ENCODE data around the gene GLTP.

GLTP gene

DNA sequence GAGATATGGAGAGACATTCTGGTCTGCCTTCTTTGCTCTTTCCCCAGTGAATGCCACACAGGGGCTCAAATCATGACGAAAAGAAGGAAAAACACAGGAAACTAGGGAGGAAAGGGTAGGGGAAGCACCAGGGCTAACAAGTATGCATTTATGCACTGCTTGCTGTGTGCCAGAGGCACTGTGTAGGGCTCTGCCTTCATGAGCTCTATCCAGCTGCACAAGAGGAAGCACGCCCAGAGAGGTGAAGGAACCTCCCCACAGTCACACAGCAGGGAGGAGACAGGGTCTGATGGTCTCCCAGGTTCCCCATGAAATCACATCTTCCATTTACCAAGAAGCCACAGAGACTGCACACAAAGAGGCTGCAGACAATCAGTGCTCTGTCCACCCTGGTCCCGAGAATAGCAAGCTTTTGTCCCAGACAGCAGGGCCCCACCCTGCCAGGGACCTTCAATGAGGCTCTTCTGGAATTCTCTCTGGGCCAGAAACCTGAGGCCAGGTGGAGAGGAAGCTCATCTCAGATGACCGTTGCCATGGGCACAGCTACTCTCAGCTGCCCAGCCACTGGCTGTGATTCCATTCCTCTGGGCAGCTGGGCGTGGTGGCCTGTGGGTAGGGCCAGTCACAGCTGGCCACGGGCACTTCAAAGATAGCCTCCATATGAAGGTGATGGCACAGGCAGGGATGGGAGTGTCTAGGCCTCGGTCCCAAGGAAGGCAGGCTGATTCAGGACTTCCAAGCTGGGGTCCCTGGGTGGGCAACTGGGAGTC, 39.9 kb downstream of the GLTP start:
- no peak for DNase-seq

DNA sequence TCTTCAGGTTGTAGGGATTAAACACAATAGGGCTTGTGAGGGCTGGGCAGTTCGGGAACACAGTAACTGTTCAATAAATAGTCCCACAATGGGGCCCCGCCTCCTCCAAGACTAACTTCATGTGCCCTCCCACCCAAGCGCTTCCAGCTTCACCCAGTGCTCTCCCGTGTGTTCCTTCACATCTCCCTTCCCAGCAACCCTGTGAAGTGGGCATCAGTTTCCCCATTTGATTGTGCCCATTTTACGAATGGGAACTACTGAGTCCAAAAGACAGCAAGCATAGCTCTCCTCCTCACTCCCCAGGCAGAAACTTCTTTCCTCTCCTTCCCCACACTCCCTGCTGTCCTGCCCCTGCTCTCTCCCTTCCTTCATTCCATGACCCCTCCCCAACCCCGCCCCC, 40.9 kb downstream of the GLTP start:
- no peak for DNase-seq

DNA sequence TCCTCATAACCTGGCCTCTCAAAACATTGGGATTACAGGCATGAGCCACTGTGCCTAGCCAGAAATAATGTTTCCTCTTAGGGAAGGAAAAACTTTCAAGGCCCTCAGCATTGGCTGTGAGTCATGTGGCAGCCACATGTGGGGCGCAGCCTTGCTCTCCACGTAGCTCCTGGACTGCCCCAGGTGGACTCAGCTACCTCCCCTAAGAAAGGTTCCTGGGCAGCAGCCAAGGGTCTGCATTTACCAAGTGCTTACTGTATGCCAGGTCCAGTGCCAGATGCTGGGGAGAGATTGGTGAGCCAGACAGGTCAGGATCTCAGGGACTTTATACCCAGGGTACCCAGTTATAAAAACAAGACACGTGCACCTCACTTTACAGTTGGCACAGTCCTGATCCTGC, 43.4 kb downstream of the GLTP start:
- no peak for DNase-seq

DNA sequence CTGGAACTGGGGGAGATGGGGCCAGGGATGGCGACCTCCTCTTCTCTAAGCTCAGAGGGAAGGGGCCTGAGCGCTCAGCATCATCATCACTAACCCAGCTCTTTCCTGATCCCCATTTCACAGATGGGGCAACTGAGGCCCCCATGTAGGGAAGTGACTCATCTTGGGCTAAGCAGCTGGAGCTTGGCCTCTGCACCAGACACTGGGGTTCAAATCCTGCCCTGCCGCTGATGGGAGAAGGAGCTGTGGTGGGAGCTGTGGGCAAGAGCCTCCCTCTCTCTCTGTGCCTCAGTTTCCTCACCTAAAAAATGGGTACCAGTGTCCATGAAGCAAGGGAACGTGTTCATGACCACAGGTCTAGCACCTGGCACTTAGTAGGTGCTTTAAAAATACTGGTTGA, 44.5 kb downstream of the GLTP start:
- no peak for DNase-seq

DNA sequence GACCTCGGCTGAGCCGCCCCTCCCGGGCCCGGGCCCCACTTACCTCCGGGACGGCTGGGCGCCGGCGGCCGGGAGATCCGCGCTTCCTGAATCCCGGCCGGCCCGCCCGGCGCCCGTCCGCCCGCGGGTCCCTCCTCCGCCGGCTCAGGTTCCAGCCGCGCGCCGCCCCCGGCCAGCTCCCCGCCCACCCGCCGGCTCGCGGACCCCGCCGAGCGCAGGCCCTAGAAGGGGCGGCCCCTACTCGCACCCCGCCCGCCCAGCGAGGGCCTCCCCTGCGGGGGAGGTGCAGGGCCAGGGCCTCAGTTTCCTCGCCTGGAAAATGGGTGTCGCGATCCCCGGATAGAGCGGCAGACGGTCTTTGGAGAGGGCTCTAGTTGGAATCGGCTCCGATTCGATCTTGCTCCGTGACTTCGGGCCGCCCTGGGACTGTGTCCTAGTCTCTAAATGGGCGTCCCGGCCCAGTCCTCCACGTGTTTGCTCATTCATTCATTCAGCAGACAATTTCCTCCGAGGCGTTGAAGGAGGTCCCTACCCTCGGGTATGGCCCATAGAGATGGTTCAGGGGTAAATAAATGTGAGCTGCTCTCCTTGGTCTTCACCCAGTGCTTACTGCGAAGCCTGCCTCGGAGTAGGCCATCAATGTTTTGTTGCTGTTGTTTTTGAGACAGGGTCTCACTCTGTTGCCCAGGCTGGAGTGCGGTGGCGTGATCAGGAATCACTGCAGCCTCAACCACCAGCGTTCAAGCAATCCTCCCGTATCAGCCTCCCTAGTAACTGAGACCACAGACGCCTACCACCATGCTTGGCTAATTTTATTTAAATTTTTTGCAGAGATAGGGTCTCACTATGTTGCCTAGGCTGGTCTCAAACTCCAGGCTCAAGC, 46.8 kb downstream of the GLTP start, which contains the start of gene TRPV4:
Gene TRPV4 (minus strand): TSS at position 92 of the 883 bp plus-strand sequence. CDS start 18,602 bp downstream, outside the sequence.
- DNase-seq, result no peak

DNA sequence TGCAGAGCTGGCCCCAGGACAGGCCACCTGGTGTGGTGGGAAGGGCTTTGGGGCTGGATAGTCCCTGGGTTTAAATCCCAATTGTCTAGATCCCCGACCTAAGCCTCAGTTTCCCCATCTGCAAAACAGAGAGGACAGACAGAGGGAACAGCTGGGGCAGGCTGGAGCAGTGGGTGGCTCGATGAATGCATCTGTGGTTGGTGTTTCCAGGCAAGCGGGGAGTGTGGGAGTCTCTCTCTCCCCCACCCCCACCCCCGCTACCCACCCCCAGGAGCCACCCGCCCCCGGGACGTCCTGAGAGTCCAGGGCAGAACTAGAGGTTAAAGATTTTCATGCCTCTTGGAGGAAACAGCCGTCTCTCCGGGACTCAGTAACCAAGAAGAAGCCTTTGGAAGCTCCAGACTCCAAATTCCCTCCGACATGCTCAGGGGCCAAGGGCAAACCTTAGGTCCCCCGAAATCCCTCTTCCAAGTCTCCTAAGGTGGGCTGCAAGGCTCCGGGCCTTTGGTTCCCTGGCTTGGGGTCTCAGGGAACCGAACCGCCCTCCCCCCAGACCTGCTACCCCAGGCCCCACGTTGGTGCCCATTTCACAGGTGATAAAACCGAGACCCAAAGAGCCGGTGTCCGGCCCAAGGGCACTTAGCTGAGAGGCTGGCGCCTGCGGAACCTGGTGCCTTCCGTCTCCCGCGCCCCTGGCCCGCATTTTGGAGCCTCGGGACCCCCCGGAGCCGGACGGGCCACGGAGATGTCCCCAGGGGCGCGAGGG, 47.6 kb downstream of the GLTP start:
- DNase-seq, result no peak

DNA sequence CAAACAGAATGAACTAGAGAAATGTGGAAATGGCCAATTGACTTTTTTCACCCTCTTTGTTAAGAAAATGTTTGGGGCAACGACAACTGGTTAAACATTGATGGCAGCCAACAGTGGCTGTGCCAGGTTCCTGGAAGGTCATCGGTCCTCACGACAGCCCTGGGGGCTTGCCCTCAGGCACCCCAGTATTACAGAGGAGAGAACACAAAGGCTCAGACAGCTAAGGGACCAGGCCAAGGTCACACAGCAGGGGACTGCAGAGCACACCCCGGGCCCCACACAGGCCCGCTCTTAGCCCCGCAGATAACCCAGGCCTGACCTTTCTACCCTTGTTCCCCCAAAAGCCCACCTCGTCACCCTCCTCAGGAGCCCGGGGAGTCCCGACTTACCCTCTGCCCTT, 48.4 kb downstream of the GLTP start:
- DNase-seq, result no peak

DNA sequence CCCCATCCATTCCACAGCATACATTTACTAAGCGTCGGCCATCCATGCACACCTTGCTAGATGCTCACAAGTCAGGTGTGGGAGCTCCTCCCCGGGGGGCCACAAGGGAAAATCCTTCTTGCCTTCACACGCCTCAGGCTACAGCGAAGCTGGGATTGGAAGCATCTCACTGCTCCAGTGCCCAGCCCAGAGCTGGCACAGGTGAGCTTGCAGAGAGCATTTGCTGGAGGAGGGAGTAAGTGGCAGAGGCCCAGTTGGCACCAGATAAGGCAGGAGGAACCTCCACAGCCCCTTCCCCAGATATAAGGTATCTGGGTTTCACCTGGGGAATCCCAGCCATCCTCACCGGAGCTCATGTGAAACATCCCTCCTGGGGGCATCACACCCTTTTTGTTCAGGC, 49.0 kb downstream of the GLTP start:
- no peak for DNase-seq

DNA sequence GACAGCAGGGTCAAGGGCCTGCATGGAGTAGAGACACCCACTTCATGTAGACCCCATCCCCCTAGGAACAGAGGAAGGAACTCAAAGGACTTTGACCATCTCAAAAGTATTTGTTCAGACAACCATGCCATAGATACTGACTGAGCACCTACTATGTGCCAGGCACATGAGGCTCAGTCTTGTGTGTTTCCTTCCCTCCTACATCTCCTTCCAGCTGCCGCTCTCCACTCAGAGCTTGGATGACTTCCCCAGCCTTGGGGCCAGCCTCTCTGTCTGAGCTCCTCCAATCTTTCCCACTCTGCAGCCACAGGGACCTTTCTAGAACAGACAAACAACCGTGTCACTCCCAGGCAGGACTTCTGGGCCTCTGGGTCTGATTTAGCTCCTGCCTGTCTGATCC, 49.6 kb downstream of the GLTP start:
- DNase-seq, result no peak

DNA sequence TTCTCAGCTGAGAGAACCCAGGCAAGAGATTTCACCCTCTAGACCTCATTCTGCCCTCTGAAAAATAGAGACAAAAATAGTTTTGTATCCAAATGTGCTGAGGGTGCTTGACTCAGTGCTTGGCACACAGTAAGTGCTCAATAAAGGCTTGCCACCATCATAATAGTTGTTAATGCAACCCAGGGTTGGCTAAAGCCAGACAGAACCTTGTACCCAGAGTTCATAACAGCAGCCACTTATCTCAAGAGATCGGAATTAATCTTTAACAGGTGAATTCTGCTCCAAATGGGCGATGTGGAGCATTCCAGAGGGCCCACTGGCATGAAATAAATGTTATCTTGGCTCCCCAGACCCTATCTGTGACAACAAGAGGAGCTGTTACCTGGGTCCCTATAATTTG, 50.1 kb downstream of the GLTP start:
- no peak for DNase-seq

DNA sequence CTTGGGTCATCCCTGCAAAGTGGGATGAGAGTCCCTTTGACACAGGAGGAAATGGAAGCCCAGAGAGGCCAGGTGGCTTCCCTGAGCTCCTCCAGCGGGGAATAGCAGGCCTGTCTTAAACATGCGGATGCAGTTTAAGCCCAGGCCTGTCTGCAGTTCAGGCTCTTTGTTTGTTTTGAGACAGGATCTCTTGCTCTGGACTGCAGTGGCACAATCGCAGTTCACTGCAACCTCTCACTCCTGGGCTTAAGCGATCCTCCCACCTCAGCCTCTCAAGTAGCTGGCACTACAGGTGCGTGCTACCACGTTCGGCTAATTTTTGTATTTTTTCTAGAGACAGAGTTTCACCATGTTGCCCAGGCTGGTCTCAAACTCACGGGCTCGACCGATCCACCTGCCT, 50.7 kb downstream of the GLTP start:
- no peak for DNase-seq

DNA sequence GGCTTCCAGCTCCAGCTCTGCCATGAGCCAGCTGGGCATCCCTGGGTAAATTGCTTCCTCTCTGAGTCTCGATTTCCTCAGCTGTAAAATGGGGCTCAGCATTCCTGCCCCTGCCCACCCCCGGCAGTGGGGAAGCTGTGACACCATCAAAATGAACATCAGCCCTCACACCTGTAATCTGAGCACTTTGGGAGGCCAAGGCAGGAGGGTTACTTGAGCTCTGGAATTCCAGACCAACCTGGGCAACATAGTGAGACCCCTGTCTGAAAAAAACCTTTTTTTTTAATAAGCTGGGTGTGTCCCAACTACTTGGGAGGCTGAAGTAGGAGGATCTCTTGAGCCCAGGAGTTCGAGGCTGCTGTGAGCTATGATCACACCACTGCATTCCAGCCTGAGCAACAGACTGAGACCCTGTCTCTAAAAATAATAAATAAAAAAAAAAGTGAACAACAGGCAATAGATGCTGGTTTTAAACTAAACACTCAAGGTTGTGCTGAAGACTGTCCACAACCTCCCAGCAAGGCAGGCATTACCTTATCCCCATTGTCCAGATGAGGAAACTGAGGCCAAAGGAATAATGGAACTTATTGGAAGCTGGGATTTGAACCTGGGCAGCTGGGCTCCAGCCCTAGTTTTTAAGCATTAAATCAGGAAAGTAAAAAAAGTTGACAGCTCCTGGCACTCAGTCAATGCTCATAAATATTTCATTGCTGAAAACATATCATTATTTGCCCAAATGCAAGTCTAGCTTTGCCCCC, 51.4 kb downstream of the GLTP start:
- no peak for DNase-seq

DNA sequence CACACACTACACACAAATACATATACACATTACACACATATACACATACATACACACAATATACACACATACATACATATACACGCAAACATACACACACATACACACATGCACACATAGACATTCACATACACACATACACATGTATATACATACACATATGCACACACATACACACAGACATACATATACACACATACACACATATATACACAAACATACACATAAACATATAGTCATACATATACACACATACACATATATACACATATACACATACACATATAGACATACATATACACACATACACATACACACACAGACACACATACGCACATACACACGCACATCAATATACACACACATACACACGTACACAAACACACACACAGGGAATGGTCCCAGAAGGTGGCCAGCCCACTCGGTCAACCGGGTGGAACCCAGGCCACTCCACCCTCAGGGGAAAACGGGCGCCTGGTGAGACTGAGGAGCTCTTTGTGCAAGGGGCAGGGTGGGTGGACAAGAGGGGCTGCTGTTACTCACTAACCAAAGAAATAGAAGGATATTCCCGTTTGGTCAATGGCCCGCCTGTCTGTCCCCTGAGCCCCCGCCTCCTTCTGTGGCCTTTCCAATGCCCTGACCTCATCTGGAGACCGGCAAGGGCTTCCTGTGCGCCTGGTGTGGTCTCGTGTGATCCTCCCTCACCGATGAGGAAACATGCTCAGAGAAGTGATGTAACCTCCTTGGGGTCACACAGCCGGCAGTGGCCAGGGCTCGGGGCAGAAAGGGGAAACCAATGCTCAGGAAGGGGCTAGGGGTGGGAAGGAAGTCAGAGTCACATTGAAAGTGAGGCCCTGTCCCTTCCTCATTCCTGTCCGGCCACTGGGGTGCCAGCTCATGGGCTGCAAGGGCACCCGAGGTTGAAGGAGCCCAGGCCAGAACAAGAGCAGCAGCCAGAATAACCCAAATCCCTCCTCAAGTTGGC, 52.5 kb downstream of the GLTP start:
- DNase-seq, result peak; percentile 24

DNA sequence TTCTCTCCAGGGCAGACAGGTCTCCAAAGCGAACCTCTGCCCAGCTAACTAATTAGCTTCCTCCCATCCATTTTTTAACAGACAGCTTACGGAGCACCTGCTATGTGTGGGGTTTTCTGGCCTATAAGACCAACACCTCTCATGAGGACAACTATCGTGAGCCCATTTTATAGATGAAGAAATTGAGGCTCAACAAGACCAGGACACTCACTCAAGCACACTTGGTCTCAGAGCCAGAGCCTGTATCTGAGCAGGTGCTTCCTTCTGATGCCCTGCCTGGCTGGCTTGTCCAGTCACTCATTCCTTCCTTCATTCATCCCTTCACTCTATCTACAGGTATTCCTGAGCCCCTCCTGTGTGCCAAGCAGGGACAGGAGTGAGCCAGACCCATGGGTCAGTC, 53.3 kb downstream of the GLTP start:
- no peak for DNase-seq

DNA sequence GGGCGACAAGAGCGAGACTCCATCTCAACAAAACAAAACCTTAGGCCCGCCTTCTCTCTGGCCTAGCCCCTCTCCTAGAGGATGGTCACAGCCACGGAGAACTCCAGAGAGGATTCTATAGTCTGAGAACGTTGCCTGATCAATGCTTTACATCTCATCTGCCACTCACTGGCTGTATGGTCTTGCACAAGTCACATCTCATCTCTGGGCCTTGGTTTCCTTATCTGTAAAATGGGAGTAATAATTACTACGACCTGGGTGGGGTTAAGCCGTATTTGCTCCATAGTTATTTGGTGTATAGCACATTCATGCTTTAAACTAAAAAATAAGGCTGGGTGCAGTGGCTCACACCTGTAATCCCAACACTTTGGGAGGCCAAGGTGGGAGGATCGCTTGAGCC, 55.6 kb downstream of the GLTP start:
- no peak for DNase-seq

DNA sequence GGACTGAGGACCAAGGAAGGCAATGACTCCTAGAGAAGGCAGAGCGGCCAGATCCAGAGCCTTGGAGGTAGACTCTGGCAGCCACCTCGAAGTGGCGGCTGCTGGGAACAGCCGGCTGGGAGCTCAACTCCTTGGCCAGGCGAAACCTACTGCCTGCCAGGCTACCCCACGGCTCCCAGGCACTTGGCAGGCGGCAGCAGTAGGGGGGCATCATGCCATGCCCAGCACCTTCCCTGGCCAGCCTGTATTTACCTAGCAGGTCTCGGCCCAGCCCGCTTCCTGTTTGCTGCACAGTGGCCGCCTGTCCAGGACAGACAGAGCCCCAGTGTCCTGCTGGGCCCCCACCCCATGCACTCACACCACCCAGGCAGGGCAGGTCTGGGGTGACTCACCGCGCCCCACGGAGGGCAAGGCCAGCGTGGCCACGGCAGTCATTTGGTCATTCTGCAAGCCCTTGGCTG, 57.4 kb downstream of the GLTP start:
- DNase-seq, result no peak

DNA sequence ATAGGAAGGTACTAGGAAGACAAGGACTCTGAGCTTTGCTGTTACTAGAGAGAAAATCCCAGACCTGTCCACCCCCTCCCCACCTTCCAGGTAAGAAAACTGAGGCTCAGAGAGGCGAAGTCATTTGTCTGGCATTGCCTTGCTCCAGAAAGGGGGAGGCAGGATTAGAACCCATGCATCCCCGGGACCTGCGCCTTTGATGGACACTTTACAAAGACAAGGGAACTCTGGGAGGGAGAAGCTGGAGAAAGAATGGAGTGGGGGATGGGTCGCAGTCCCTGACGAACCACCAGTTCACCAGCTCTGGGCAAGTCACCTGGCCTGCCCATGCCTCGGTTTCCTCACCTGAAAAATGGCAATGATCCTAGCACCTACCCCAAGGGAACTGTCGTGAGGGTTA, 57.9 kb downstream of the GLTP start:
- no peak for DNase-seq

DNA sequence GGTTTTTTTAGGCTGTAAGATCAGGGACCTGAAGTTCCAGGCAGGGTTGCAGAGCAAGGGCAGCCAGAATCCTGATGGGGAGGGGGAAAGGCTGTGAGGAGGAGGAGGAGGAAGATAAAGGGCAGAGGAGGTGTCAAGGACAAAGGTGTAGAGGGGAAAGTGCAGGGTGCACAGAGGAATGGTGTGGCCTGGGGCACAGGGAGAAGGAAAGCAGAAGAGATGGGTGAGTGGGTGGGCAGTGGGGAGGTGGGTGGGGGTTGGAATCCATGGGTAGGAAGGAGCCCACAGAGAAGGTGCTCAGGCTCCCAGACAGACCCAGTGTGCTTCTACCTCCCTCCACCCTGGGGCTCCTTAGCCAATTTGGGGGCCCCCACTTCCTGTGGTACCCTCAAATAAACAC, 58.4 kb downstream of the GLTP start:
- DNase-seq, result no peak

DNA sequence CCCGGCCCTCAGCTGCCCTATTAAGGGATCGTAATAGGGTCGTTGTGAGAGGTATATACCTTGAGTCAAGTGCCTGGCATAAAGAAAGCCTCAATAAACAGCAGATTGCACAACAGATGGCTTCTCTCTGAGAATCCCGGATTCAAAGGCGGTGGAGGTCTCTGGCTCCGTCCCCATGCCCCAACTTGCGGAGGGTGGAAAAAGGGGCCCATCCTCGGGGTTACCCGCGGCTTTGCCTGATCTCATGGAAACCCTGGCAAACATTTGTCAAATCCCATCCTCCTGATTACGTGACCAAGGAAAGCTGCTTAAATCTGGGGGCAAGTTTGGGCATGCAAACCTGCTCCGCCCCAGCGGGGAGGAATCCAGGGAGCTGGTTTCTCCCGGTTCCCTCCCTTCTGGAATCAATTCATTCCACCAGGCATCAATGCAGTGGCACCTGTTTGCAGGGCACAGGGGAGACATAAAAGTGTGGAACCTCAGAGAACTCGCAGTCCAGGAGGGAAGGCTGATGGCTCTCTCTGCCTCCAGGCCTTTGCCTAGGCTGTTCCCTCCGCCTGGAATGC, 59.4 kb downstream of the GLTP start:
- DNase-seq, result no peak

DNA sequence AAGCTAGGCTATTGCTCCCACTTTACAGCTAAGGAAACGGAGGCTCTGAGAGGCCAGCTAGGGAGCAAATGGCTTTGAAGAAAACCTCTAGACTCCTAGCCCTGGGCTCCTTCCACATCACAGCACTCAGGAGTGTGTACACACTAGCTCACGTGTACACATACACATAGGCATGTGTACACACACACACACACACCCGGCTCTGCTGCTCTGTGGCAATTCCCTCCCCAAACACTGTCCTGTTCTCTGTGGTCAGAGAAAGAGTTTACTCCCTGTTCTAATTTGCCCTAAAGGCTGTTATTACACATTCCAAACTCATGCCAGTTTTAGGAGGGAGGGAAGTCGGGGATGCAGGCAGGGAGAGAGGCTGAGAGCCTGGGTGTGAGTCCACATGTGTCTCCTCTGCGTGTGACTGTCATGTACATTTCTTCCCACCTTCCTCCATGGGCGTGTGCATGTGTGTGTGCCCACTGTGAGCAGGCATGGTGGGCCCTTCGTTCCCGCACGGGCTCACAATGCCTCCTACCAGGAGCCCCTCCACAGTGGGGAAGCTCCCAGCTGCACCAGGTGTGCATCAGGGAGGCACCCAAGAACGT, 61.3 kb downstream of the GLTP start:
- DNase-seq, result no peak

DNA sequence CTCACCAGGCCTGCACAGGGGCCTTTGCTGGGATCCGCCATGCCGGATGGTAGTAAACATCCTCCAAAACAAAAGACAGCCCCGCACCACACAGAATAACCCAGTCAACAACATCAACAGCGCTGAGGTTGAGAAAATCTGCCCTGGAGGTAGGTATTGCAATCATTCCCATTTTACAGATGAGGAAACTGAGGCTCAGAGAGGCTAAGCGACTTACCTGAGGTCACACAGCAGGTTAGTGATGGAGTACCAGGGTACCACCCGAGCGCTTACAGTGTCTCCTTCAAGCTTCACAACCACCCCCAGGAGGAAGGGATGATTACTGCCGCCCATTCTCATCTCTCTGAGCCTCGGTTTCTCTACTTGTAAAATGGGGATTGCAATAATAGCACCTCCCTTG, 62.1 kb downstream of the GLTP start:
- no peak for DNase-seq

All from CD4-positive, alpha-beta T cell treated with Interleukin-12 subunit alpha and Interleukin-12 subunit beta, for 1 hour (primary cell).